Hematopoietic multipotent progenitor cell treated with erythropoietin and hydrocortisone succinate and interleukin-3 and kit ligand, for 17 days (in vitro differentiated cells): ENCODE measurements around the gene SIVA1.

Source experiments
- DNase-seq: peaks from one replicate; pipeline ENCODE4 v3.0.0-alpha.2; 2015; ENCODE audit warnings: low spot score

SIVA1 gene

DNA sequence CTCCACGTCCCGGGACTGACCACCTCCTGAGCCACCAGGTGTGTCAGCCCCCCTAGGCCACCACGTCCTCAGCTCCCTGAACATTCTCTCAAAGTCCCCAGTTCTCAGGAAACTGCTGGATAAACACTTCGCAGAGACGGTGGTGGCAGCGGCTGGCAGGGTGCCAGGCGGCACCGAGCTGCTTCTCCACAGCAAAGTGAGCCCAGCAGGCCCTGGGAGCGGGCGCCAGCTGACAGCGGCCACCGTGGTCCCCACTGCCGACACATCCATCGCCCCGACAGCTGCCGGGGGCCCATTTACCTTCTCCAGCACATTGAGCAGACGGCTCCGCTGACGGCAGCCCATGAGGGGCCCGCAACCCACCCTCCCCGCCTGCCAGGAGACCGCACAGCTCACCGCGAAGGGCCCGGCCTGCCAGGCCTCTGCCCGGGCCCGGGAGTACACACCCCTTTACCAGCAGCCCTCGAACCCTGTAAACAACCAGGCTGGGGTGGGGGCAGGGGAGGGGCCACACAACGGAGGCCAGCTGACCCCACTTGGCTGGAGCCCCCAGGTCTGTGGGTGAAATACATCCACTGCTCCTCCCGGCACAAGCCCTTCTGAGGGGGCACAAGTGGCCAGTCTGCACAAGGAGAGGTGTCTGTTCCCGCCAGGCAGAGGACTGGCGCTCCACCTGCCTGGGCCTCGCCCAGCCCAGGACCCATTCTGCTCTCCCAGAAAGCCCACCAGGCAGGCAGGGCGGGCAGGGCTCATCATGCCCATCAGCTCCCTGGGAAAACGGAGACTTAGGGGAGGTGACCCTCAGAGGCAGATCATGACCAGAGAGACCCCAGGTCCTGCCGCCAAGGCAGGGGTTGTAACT lies 32.1 kb downstream of the SIVA1 start:
- DNase-seq, result no peak

- DNase-seq, result no peak
These were observed 32.7 kb downstream of the SIVA1 start for GRCh38 chr14:104785708-104786080.

GRCh38 chr14:104786091-104786586 lies 33.2 kb downstream of the SIVA1 start:
- DNase-seq, result no peak

DNA sequence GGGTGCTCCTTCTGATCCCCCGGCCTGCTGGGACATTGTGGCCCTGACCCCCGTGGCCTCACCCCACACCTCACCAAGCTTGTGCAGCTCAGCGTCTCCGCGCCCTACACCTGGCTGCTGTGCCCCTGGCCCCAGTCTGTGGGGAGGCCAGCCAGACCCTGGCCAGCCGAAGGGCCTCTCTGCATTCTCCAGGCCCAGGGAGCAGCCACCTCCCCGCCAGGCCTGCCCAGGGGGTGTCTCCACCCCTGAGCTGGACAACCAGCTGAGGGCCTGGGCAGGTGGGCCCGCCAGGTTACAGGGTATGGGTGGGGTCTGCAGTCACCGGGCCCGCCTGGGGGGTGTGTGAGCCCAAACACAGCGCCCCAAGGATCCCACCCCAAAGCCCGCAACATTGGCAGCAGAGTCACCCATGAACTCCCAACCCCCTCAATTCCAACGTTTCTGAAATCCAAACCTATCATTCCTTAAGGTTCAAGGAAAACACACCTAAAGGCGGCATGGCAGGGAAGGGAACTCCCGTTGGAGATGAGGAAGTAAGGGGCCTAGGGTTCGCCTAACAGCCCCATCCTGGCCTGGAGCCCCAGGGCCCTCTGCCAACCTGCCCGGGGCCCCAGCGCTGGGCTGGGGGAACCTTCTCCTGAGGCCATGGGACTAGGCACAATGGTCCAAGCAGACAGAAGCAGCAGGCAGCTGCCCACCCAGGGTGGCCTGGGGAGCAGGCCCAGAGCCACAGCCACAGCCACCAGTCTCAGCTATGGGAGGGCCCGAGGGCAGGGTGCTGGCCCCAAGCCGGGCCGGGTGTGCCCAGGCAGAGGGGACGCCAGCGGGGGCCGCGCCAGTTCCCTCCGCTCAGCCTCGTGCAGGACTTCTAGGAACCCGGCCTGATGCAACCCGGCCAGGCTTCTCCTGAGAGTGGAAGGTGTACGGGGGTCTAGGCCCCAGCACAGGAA lies 34.1 kb downstream of the SIVA1 start:
- DNase-seq, result no peak

GRCh38 chr14:104787736-104788135 lies 34.8 kb downstream of the SIVA1 start:
- no peak for DNase-seq

- no peak for DNase-seq
These were observed 35.3 kb downstream of the SIVA1 start for GRCh38 chr14:104788161-104788818.

DNA sequence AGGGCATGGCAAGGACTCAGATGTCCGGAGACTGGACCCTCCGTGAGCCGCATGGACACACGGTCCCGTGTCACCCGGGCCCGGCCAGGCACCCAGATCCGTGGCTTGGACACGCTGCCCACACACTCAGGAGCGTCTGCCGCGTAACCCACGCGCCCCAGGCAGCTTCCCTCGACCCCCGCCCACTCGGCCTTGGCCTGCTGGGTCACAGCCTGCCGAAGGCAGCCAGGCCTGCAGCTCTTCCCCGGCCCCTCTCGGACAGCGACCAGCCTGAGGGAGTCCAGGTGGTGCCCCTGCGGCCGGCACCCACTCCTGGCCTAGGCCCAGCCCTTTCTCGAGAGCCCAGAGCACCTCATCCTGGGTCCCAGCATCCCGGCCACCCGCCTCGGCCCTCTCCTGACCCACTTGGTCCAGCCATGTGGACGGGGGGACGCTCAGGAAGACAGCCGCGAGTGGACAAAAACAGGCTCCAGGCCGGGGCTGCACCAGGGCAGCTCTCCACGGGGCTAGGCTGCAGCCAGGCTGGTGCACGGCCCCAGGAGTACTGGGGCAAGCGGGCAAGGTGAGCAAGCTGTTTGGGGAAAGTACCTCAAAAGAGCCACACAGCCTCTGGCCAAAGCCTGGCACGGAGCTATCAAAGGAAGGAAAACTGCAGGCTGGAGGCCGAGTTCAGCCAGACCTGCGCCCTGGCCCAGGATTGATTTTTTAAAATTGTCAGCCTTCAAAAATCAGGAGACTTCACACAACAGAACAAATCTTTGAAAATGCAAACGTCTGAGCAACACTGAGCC lies 36.1 kb downstream of the SIVA1 start:
- no peak for DNase-seq

DNA sequence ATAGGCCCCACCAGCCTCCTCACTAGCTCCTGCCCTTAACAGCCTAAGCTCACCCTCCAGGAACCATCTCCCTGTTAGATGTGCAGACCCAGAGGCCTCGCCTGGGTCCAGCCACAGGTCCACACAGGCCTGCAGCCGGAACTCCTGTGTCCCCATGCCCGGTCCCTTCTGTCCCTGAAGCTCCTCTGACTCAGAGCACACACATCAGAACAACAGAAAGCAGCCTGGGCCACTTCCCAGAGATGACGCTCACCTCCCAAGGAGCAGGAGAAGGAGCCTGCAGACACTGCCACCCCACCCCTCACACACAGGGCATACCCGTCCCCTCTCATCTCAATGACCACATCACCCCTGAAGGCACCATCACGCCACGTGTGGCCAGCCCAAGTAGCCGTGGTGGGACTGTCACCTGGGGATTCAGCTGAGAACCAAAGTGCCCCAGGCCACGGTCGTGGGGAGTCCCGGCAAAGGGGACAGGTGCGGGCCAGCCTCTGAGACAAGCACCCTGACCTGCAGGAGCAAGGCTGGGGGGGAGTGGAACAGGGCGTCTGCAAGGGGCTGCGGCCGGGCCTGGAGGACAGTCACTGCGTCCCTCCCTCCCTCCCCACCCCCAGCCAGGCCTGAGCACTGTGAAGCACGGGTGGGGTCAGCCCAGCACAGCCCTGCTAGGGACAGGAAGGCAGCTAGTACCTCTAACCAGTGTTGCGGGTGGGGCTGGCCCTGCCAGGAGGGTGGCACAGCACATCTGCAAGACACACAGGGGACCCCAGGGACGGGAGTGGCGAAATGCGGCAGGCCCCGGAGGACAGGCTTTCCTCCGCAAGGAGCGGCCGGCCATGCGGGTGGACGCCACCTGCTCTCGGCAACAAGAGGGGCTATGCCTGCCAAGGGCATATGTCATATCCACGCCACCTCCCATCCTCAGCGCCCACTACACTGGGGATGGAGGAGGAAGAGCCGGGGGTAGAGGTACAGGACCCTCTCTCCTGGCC lies 37.1 kb downstream of the SIVA1 start:
- DNase-seq, result no peak

DNA sequence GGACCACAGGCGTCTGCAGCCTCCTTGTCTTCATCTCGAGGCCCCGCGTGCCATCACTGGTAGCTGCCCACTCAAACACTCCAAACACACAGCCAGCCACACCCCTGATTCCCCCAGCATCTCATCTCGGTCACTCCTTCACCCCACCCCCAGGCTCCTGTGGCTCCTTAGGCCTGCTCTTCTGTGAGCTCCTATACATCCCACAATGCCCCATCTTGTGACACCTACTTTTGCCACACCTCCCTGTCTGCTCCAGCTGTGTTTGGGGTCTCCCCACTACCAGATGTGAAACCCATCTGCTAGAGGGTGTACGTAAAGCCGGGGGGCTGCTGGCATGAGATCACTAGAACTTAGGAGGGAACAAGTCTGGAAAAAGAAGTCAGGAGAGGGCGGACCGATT lies 38.5 kb downstream of the SIVA1 start:
- no peak for DNase-seq

DNA sequence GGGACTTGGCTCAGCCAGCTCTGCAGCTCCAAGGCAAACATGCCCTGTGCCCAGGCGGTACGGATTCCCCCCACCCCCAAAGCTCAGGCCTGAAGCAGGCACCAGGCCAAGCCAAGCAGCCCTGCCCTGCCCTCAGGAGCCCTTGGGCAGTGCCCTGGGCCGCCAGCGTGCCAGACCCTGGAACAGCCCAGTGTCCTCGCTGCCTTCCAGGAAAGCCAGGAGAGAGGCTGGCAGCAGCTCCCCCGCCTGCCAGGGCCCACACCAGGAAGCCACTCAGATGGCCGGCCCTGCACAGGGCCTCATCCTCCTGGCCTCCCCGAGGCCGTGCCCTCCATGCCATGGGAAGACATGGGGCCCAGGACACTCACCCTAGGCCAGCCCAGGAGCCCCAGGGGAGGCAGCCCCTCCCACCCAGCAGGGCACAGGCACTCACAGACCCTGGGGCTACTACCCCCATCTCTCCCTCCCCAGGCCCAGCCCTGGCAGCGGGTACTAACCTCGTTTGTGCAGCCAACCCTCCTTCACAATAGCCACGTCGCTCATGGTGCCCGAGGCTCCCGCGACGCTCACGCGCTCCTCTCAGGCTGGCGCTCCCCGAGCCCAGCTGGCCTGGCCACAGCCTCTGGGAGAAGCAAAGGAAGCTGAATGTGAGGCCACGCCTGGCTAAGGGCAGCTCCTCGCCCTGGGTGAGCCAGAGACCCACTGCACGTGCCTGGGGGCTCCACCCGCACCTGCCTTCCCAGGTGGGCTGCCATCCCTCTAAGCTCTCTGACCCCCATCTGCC lies 39.3 kb downstream of the SIVA1 start:
- DNase-seq, result no peak

DNA sequence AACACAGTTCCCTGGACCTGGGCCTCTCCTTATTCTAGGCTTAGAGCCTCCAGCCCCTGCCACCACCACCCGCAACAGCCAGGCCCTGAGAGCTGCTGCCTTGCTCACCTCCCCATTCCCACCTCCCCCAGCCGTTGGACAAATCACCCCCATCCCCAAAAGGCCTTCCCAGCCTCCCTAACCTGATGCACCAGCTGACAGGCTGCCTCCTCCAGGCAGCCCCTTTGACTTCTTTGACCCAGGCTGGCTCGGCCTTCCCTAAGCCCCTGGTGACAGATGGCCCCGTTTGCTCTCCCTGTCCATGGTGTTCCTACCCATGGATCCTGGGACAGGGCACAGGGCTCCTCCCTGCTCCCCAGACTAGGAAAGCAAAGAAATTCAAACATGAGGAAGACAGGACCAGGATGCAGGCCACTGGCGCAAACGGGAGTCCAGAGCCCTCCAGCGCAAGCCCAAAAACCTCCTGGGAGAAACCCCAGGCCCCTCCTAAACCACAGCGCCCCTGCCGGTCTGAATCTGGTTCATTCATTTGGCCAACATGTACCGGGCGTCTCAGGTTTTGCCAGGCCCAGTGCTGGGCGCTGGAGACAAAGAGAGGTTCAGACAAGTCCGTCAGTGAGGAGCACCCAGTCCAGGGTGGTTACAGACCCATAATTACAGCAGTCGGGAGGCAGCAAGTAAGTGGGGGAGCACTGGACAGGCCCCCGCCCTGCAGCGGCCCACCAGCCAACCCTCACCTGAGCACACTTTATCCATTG lies 40.2 kb downstream of the SIVA1 start:
- no peak for DNase-seq

DNA sequence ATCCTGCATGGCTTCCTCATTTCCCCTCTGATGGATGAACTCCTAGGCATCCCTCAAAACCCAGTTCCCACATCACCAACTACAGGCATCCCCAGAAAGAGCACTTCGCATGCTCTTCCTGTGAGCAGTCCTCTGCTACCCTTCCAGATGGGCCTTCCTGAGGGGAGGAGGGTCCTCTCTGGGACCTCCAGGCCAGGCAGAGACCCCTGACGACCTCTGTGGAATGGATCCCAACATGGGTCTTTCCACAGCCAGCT lies 40.7 kb downstream of the SIVA1 start:
- DNase-seq, result no peak

- DNase-seq, result peak; percentile 14
These were observed 41.2 kb downstream of the SIVA1 start for GRCh38 chr14:104794099-104794498.

DNA sequence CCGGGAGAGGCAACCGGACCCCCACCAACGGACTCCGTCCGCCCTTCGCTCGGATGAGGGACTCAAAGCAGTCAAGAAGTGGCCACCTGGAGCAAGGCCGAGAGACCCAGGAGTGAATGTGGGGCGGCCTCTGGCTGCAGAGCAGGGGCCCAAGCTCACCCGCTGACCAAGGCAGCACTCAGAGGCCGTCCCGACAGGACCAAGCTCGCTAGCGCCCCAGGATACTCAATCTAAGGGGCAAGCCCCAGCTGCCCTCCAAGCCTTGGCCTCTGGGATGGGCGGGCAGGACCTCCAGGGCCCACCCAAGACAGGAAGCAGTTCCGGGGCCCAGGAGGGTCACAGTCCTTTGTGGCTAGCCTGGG lies 41.7 kb downstream of the SIVA1 start:
- peak; percentile 9 for DNase-seq

- peak; percentile 17 for DNase-seq
These were observed 42.2 kb downstream of the SIVA1 start, which contains the start of gene AKT1 for GRCh38 chr14:104794993-104795780. TSS of gene AKT1 (minus strand) at chr14:104795748. CDS start at chr14:104792643, 3,105 bp downstream.

- peak; percentile 20 for DNase-seq
These were observed 43.1 kb downstream of the SIVA1 start for GRCh38 chr14:104795781-104796686.

GRCh38 chr14:104796687-104797081 lies 43.7 kb downstream of the SIVA1 start:
- DNase-seq, result no peak
